Amygdala (tissue), 56 donors: ENCODE measurements around the gene PDLIM1.

Source experiments
- DNase-seq, 56 donors: peaks; one replicate each; lab custom pipeline; 2025; lab: John Stamatoyannopoulos, UW

The PDLIM1 gene

GRCh38 chr10:95289921-95290421, 832 bp downstream of the PDLIM1 start:
- DNase-seq = no peak

GRCh38 chr10:95289003-95289920, 1.5 kb downstream of the PDLIM1 start:
- DNase-seq = no peak

GRCh38 chr10:95288303-95288702, 2.5 kb downstream of the PDLIM1 start:
- no peak for DNase-seq

- no peak for DNase-seq
These were observed 3.5 kb downstream of the PDLIM1 start for GRCh38 chr10:95287281-95287680.

- DNase-seq = no peak
These were observed 4.1 kb downstream of the PDLIM1 start for GRCh38 chr10:95286707-95287106.

- no peak for DNase-seq
These were observed 5.2 kb downstream of the PDLIM1 start for GRCh38 chr10:95285556-95285955.

- no peak for DNase-seq
These were observed 6.0 kb downstream of the PDLIM1 start for GRCh38 chr10:95284807-95285206.

- DNase-seq = no peak
These were observed 8.7 kb downstream of the PDLIM1 start for GRCh38 chr10:95282107-95282506.

- no peak for DNase-seq
These were observed 9.6 kb downstream of the PDLIM1 start for GRCh38 chr10:95281206-95281605.

GRCh38 chr10:95280637-95281036, 10.2 kb downstream of the PDLIM1 start:
- DNase-seq = no peak

GRCh38 chr10:95279042-95279820, 11.6 kb downstream of the PDLIM1 start:
- no peak for DNase-seq

- no peak for DNase-seq
These were observed 12.5 kb downstream of the PDLIM1 start for GRCh38 chr10:95278061-95278988.

GRCh38 chr10:95277614-95278013, 13.2 kb downstream of the PDLIM1 start:
- DNase-seq = no peak

- no peak for DNase-seq
These were observed 13.6 kb downstream of the PDLIM1 start for GRCh38 chr10:95277201-95277570.

GRCh38 chr10:95276367-95277200, 14.2 kb downstream of the PDLIM1 start:
- DNase-seq = no peak

- DNase-seq = no peak
These were observed 15.0 kb downstream of the PDLIM1 start for GRCh38 chr10:95275726-95276366.

- no peak for DNase-seq
These were observed 17.1 kb downstream of the PDLIM1 start for GRCh38 chr10:95273393-95274312.

- DNase-seq = no peak
These were observed 22.4 kb downstream of the PDLIM1 start for GRCh38 chr10:95268438-95268837.
